ENCODE data around the gene RBM38. TPM values are rescaled to one million over a fixed set of nuclear protein-coding genes. Genes with fewer than 3 reads are reported as not detected.
A peak's percentile ranks its signal among the peaks of the same experiment; 100 is the strongest.

The RBM38 gene
- total RNA-seq, 1 donor from 2014 or later: 13.9 TPM

DNA sequence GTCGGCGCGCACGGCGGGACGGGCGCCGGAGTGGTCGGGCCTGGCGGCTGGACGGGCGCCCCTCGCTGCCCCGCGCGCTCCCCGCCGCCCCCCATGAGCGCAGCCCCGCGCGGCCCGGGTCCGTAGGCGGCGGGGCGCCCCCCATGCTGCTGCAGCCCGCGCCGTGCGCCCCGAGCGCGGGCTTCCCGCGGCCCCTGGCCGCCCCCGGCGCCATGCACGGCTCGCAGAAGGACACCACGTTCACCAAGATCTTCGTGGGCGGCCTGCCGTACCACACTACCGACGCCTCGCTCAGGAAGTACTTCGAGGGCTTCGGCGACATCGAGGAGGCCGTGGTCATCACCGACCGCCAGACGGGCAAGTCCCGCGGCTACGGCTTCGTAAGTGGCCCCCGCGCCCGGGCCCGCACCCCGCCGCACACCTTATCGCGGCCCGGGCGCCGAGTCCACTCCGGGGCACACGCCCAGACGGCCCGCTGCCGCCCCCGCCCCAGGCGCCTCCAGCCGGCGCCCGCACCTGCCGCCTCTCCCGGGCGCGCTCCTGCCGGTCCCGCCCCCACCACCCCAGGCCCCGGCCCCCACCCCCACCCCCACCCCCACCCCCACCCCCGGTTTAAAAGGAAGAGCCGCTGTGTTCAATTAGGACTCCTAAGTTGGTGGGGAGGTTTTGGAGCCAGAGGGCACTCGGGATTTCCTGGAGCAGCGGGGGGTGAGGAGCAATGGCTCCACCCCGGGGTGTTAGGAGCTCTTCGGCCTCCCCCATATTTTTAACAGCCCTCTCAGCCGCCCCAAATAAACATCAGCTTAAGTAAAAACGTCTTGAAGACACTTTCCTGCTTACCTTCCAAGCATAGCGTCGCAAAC lies 474 bp downstream of the RBM38 start:
- DNase-seq (ENCODE audit: low read depth in 2 of 2): no peak

DNA sequence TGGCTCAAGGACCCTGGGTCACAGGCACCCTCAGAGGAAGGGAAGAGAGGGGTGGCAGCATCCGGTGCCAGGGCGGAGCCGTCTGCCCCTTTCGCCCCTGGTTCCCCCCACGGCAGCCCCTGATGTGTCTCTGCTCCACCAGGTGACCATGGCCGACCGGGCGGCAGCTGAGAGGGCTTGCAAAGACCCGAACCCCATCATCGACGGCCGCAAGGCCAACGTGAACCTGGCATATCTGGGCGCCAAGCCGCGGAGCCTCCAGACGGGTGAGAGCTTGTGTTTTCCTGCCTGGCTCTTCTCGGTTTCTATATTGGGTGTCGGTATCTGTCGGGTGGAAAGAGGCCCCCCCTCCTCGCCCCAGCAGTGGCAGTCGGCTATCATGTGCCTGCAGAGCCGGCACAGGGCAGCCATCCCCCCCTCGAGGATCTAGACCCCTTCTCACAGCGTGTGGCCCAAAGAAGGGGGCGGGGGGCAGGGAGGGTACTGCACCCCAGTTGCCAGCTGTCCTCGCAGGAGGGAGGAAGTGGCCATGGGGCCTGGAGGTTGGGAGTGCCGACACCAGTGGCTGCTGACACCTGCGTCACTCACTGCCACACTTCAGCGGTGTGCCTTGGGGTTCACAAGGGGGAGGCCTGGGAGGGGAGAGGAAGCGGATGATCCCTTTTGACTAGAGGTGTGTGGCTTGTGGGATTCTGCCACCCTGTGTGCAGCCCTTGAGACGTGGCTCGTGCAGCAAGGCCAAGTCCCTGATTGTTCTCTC lies 1.5 kb downstream of the RBM38 start:
- no peak for DNase-seq (ENCODE audit: low read depth in 2 of 2)

DNA sequence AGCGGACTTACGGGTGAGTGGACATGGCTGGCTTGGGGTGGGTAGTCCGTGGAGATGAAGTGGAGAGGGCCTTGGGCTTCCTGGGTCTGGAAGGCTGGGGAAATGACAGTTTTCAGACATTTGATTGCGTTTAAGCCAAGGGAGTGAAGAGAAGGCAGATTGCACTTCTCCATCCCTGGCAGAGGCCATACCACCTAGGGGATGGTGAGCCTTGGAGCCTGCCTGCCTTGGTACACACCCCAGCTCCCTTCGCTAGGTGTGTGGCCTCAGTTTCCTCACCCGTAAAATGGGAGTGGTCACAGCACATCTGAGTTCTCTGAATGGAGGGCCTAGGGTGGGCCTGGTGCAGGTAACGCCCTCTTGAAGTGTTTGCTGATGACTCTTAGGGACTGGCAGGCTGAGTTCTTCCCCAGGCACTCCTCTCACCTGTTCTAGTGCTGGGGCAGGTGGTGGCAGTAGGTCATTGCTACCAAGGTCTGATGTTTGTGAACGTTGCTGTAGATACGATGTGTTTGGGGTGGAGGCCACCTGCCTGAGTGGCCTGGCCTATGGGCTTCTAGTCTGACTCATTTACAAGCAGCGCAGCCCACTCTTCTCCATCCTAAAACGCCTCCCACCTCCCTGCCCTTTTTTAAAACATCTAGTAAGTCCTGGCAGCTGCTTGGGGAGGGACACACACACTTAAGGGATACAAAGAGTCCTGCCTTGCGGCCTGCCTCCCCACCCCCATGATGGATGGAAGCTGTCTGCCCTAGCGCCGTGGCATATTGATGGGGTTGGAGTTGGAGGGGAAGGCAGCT lies 2.3 kb downstream of the RBM38 start:
- no peak for DNase-seq (ENCODE audit: low read depth in 2 of 2)

DNA sequence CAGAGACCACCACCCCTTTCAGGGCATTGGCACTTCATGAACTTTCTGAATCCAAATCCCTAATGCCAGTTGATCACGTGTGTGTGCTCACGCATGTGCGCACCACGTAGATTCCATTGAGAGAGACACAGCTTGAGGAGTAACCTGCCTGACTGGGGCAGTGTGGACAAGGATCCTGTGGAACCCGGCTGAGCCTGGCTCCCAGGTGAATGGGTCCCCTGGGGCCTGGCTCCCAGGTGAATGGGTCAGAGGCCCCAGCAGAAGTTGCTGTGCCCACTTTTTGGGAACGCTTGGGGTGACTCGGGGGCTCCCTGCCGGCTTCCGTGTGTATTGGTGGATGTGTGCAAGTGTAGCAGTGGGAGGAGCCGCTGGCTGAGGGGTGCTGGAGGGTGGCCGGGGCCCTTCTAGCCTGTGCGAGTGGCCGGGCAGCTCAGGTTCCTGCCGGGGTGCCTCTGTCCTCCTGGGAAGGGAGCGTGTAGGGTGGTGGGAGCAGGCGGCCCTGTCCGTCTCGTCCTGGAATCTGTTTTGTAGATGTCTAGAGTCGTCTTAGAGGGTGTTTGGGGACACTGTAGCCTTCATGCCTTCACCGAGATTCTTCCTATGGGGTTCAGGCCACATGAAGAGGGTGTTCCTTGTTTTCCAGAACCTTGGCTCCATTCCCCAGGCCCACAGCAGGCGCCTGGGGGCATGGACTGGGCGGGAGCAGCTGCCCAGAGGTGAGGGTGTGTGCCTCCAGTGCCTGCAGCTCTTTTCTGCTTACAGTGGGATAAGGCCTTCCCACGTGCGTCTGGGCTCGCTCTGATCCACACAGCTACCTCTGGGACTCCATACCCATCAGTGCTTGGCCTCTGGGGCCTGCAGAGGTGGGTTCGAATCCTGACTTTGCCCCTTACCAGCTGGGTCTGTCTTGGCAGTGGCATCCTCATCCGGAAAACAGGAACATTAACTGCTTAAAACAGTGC lies 3.2 kb downstream of the RBM38 start:
- no peak for DNase-seq (ENCODE audit: low read depth in 2 of 2)

DNA sequence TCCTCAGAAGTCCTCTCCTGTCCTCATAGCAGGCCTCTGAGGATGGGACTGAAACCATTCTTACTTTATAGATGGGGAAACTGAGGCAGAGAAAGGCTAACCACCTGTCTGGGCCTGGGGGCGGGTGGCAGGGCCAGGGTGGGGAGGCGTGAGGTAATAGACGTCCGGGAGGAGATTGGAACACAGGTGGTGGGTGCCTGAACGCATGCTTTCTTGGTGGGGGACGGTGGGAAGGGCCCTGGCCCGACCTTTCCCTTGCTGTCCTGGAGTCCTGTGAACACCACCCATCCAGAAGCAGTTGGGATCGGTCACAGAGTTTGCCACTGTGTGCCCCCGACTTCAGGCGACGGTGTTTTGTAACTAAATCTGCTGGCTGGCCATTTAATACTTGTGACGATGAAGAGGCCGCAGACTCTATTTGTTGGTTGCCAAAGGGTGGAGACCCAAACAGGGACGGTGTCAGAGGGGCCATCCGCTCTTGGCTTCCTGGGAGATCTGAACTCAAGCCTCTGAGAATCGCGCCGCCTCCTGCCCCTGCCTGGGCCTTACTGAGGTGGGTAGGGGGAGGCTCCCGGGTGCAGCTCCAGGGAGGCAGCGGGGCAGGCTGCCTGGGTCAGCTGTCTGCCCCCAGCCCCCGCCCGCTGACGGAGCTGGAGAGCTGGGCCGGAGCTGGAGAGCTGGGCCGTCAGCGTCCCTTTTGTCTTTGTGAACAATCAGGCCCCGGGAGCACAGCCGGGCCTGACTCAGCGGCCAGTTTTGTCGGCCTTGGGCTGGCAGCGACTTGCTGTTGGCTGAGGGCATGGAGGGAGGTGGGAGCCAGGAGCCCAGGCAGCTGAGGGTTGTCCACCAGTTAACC lies 4.1 kb downstream of the RBM38 start:
- DNase-seq (ENCODE audit: low read depth in 2 of 2): peak; percentile 73 to 94

GRCh38 chr20:57396212-57396983 lies 5.2 kb downstream of the RBM38 start:
- DNase-seq (ENCODE audit: low read depth in 2 of 2): no peak

GRCh38 chr20:57396984-57397692 lies 5.9 kb downstream of the RBM38 start:
- no peak for DNase-seq (ENCODE audit: low read depth in 2 of 2)

GRCh38 chr20:57397693-57398108 lies 6.5 kb downstream of the RBM38 start:
- no peak for DNase-seq (ENCODE audit: low read depth in 2 of 2)

DNA sequence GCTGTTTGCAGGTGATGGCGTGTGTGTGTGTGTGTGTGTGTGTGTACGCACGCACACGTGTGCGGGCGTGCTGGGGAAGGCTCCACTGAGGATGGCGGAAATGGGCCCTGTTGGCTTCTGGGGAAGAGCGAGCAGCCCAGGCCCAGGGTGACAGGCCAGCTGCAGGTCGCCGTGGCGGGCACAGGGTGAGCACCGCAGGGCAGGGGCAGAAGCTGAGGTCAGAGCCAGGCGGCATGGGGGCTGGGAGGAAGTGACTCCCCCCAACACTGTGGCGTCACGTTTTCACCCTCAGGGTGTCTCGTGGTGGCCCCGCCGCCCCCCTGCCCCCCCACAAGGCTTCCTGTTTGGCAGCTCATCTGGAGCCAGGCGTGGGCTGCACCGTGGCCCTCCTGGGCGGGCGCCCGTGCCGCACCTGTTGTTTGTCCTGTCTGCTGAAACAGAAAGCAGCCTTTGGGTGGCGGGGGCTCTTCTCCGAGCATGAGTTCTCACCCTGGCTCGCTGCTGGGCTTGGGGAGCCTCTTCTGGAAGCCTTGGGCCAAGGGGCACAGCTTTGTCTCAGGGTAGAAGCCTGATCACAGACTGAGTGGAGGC lies 7.1 kb downstream of the RBM38 start:
- peak in 1 of 2 donors; percentile 69 for DNase-seq (ENCODE audit: low read depth in 2 of 2)

GRCh38 chr20:57398901-57399535 lies 7.8 kb downstream of the RBM38 start:
- no peak for DNase-seq (ENCODE audit: low read depth in 2 of 2)

- DNase-seq (ENCODE audit: low read depth in 2 of 2): peak in 1 of 2 donors; percentile 39
These were observed 8.5 kb downstream of the RBM38 start for GRCh38 chr20:57399587-57400155.

- no peak for DNase-seq (ENCODE audit: low read depth in 2 of 2)
These were observed 9.1 kb downstream of the RBM38 start for GRCh38 chr20:57400231-57400701.

DNA sequence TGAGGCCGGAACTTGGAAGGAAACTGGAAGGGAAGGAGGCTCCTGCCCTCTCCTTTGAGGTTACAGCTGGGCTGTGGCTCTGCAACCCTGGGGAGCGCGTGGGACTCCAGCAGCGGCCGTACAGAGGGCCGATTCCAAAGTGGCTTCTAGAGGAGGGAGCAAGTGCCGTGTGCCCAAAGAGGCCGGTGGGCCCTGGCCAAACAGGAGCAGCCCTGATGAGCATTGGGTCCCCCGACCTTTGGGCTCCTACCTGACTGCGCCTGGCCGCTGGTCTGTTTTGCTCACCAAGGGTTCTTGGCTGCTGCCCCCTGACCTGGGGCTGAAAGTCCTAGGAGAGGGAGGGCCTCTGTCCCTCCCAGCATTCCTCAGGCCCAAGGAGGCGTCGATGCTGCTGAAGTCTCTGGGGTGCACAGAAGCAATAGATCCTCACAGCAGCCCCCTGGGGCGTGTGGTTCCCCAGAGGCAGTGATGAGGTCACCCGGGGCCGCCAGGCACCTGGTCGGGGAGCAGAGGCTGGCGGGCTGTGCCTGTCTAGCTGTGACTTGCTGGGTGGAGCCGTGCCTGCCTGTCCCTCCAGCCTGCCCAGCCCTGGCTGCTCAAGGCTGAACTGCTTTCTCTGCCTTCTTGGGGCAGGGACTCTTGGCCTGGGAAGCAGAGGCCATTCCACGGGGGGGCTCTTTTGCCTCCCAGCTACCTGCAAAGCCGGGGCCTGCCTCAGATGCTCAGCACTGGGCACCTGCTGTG lies 9.8 kb downstream of the RBM38 start:
- DNase-seq (ENCODE audit: low read depth in 2 of 2): no peak

DNA sequence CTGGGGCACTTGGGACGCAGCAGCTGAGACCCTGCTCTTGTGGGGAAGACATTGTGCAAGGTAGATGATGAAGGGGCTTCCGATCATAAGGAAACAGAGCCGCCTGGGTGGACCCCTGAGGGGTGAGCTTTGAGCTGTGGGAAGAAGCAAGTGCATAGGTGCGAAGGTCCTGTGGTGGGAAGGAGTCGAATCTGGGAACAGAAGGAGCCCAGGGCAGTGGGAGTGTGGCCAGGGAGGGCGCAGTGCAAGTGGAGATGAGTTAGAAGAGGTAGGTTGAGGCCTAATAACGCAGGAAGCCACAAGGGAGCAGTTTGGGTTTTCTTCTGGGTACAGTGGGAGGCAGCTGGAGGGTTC lies 10.3 kb downstream of the RBM38 start:
- no peak for DNase-seq (ENCODE audit: low read depth in 2 of 2)

- DNase-seq (ENCODE audit: low read depth in 2 of 2): no peak
These were observed 11.3 kb downstream of the RBM38 start for GRCh38 chr20:57402206-57403125.

Data from dermis microvascular lymphatic vessel endothelial cell (primary cell).